Activated CD4-positive, alpha-beta T cell treated with anti-CD3 and anti-CD28 coated beads, Interleukin-2, amount 10 ng/mL, durations not matched to agents 24 days and 14 days (primary cell): ENCODE measurements around the gene INPP5A. TPM values are rescaled to one million over a fixed set of nuclear protein-coding genes. Genes with fewer than 3 reads are reported as not detected.

Source experiments
- DNase-seq: peaks from one replicate; pipeline ENCODE4 v3.0.0; 2022
- H3K27ac Mint-ChIP-seq: one replicate; pipeline ENCODE4 v1.8.0; 2022; ENCODE audit warnings: mild to moderate bottlenecking, mixed read lengths
- H3K27me3 Mint-ChIP-seq: one replicate; pipeline ENCODE4 v1.8.0; 2022; ENCODE audit warnings: mixed read lengths
- H3K36me3 Mint-ChIP-seq: one replicate; pipeline ENCODE4 v1.8.0; 2022; ENCODE audit warnings: low read depth, mild to moderate bottlenecking, mixed read lengths
- H3K4me1 Mint-ChIP-seq: one replicate; pipeline ENCODE4 v1.8.0; 2021; ENCODE audit warnings: mixed read lengths
- H3K4me3 Mint-ChIP-seq: one replicate; pipeline ENCODE4 v1.8.0; 2022; ENCODE audit warnings: mild to moderate bottlenecking, moderate library complexity, mixed read lengths
- H3K9me3 Mint-ChIP-seq: one replicate; pipeline ENCODE4 v1.8.0; 2021; ENCODE audit warnings: mixed read lengths
- intact Hi-C: fragments of 100-400 bp; cut with micrococcal nuclease; formaldehyde crosslinking; loops from one replicate; pipeline ENCODE4 v1.15.1; 2023
- total RNA-seq: library from RNA; stranded (reverse); gene quantifications from 2 replicates; pipeline ENCODE4 v1.2.3, GENCODE V29; 2022

INPP5A gene
- total RNA-seq, 1 donor from 2014 or later = 10.3 TPM

- H3K27me3 Mint-ChIP-seq = peaks cover 28% of the 10 kb centered on the region
- H3K27ac Mint-ChIP-seq = no peak overlapping the region
- intact Hi-C loops = loop anchor here (10.0 kb wide), 2 partner anchors 103 to 137 kb away; partner anchors contain the start of gene PWWP2B
- no peak overlapping the region for H3K4me3 Mint-ChIP-seq
- H3K36me3 Mint-ChIP-seq = peaks cover 4% of the 10 kb centered on the region
- no peak for DNase-seq
- H3K4me1 Mint-ChIP-seq = peaks cover 9% of the 10 kb centered on the region
- H3K9me3 Mint-ChIP-seq = peaks cover 13% of the 10 kb centered on the region
Observed at GRCh38 chr10:132532179-132532578, 5.4 kb upstream of the INPP5A start.

- peaks cover 9% of the 10 kb centered on the region for H3K4me1 Mint-ChIP-seq
- no peak overlapping the region for H3K27ac Mint-ChIP-seq
- peaks cover 13% of the 10 kb centered on the region for H3K9me3 Mint-ChIP-seq
- intact Hi-C loops = loop anchor here (10.0 kb wide), 2 partner anchors 102 to 138 kb away; partner anchors contain the start of gene PWWP2B
- peaks cover 4% of the 10 kb centered on the region for H3K36me3 Mint-ChIP-seq
- no peak for DNase-seq
- H3K27me3 Mint-ChIP-seq = peaks cover 22% of the 10 kb centered on the region
- no peak overlapping the region for H3K4me3 Mint-ChIP-seq
Observed at GRCh38 chr10:132532749-132533560, 4.6 kb upstream of the INPP5A start.

GRCh38 chr10:132533571-132534260 lies 3.9 kb upstream of the INPP5A start:
- H3K36me3 Mint-ChIP-seq = peaks cover 5% of the 10 kb centered on the region
- peaks cover 21% of the 10 kb centered on the region for H3K27me3 Mint-ChIP-seq
- H3K4me1 Mint-ChIP-seq = peaks cover 13% of the 10 kb centered on the region
- no peak overlapping the region for H3K27ac Mint-ChIP-seq
- H3K4me3 Mint-ChIP-seq = no peak overlapping the region
- peaks cover 13% of the 10 kb centered on the region for H3K9me3 Mint-ChIP-seq
- no peak for DNase-seq
- intact Hi-C loops = loop anchor here (10.0 kb wide), 2 partner anchors 101 to 139 kb away; partner anchors contain the start of gene PWWP2B

- Mint-ChIP-seq H3K36me3 (peaks cover 5% of the 10 kb centered on the region), H3K27ac (no peak overlapping the region), H3K4me3 (no peak overlapping the region), H3K9me3 (peaks cover 13% of the 10 kb centered on the region), H3K4me1 (peaks cover 19% of the 10 kb centered on the region), H3K27me3 (peaks cover 19% of the 10 kb centered on the region)
- intact Hi-C loops = loop anchor here (5.0 to 10.0 kb wide), 3 partner anchors 100 to 202 kb away; partner anchors contain the start of genes LRRC27 and PWWP2B
- DNase-seq = no peak
Observed at GRCh38 chr10:132534391-132535064, 3.1 kb upstream of the INPP5A start.

GRCh38 chr10:132535065-132535651 lies 2.4 kb upstream of the INPP5A start:
- H3K36me3 Mint-ChIP-seq = peaks cover 5% of the 10 kb centered on the region
- H3K27ac Mint-ChIP-seq = no peak overlapping the region
- H3K9me3 Mint-ChIP-seq = peaks cover 12% of the 10 kb centered on the region
- H3K27me3 Mint-ChIP-seq = peaks cover 15% of the 10 kb centered on the region
- peaks cover 25% of the 10 kb centered on the region for H3K4me1 Mint-ChIP-seq
- DNase-seq = no peak
- intact Hi-C loops = loop anchor here (5.0 to 10.0 kb wide), 3 partner anchors 100 to 203 kb away; partner anchors contain the start of genes LRRC27 and PWWP2B
- peak overlapping the region; percentile 8 for H3K4me3 Mint-ChIP-seq

- Mint-ChIP-seq H3K36me3 (peaks cover 8% of the 10 kb centered on the region), H3K4me1 (peaks cover 36% of the 10 kb centered on the region), H3K9me3 (peaks cover 10% of the 10 kb centered on the region), H3K4me3 (peak overlapping the region; percentile 73), H3K27me3 (peaks cover 11% of the 10 kb centered on the region), H3K27ac (no peak overlapping the region)
- DNase-seq = peak; percentile 67
- intact Hi-C loops = loop anchor here (2.0 to 10.0 kb wide), 4 partner anchors 98 to 378 kb away; partner anchors contain the start of genes LRRC27 and PWWP2B
Observed at GRCh38 chr10:132536241-132536876, 1.2 kb upstream of the INPP5A start.

- DNase-seq = peak; percentile 100
- H3K4me1 Mint-ChIP-seq = peaks cover 43% of the 10 kb centered on the region
- no peak overlapping the region for H3K27ac Mint-ChIP-seq
- intact Hi-C loops = loop anchor here (1.0 to 10.0 kb wide), 7 partner anchors 90 to 378 kb away; partner anchors contain the start of genes LRRC27 and PWWP2B
- H3K27me3 Mint-ChIP-seq = peaks cover 11% of the 10 kb centered on the region
- peak overlapping the region; percentile 73 for H3K4me3 Mint-ChIP-seq
- H3K36me3 Mint-ChIP-seq = peaks cover 6% of the 10 kb centered on the region
- H3K9me3 Mint-ChIP-seq = peaks cover 7% of the 10 kb centered on the region
Observed at GRCh38 chr10:132536877-132537683, 507 bp upstream of the INPP5A start.

GRCh38 chr10:132538031-132538789 lies 623 bp downstream of the INPP5A start:
- Mint-ChIP-seq H3K9me3 (no peaks in the 10 kb centered on the region), H3K27me3 (peaks cover 6% of the 10 kb centered on the region), H3K4me3 (peak overlapping the region; percentile 92), H3K36me3 (peaks cover 12% of the 10 kb centered on the region), H3K27ac (peak overlapping the region; percentile 81), H3K4me1 (peaks cover 49% of the 10 kb centered on the region)
- intact Hi-C loops = loop anchor here (5.0 to 10.0 kb wide), 3 partner anchors 97 to 206 kb away; partner anchors contain the start of genes LRRC27 and PWWP2B
- DNase-seq = peak; percentile 70

- intact Hi-C loops = loop anchor here (5.0 to 10.0 kb wide), 3 partner anchors 96 to 207 kb away; partner anchors contain the start of genes LRRC27 and PWWP2B
Observed at GRCh38 chr10:132538790-132539421, 1.3 kb downstream of the INPP5A start.

GRCh38 chr10:132539431-132539839 lies 1.8 kb downstream of the INPP5A start:
- peak overlapping the region; percentile 92 for H3K4me3 Mint-ChIP-seq
- no peaks in the 10 kb centered on the region for H3K9me3 Mint-ChIP-seq
- peaks cover 13% of the 10 kb centered on the region for H3K36me3 Mint-ChIP-seq
- H3K4me1 Mint-ChIP-seq = peaks cover 57% of the 10 kb centered on the region
- DNase-seq = peak; percentile 77
- peak overlapping the region; percentile 81 for H3K27ac Mint-ChIP-seq
- intact Hi-C loops = loop anchor here (5.0 to 10.0 kb wide), 3 partner anchors 95 to 207 kb away; partner anchors contain the start of genes LRRC27 and PWWP2B
- H3K27me3 Mint-ChIP-seq = peaks cover 4% of the 10 kb centered on the region

More at GRCh38 chr10:132538790-132539421, 1.3 kb downstream of the INPP5A start:
- no peak for DNase-seq
- peaks cover 53% of the 10 kb centered on the region for H3K4me1 Mint-ChIP-seq
- H3K36me3 Mint-ChIP-seq = peaks cover 13% of the 10 kb centered on the region
- H3K27ac Mint-ChIP-seq = peak overlapping the region; percentile 81
- no peaks in the 10 kb centered on the region for H3K9me3 Mint-ChIP-seq
- H3K4me3 Mint-ChIP-seq = peak overlapping the region; percentile 92
- peaks cover 4% of the 10 kb centered on the region for H3K27me3 Mint-ChIP-seq

GRCh38 chr10:132539894-132540293 lies 2.3 kb downstream of the INPP5A start:
- Mint-ChIP-seq H3K9me3 (no peaks in the 10 kb centered on the region), H3K36me3 (peaks cover 16% of the 10 kb centered on the region), H3K27ac (peak overlapping the region; percentile 81), H3K4me1 (peaks cover 62% of the 10 kb centered on the region), H3K27me3 (peaks cover 4% of the 10 kb centered on the region), H3K4me3 (peak overlapping the region; percentile 92)
- DNase-seq = peak; percentile 83
- intact Hi-C loops = loop anchor here (1.0 to 10.0 kb wide), 6 partner anchors 11 to 208 kb away; partner anchors contain the start of genes LRRC27 and PWWP2B
